GM12892 (cell line): ENCODE results near the gene PSIP1.

Experiments
- POLR2A ChIP-seq: IDR thresholded peaks from 2 replicates; pipeline ENCODE4 v1.6.1; 2011; ENCODE audit warnings: low read depth, low read length, control low read depth
- POLR2AphosphoS5 ChIP-seq: IDR thresholded peaks from 2 replicates; pipeline ENCODE4 v1.6.1; 2011; ENCODE audit warnings: low read depth, low read length, control low read depth
- TAF1 ChIP-seq: IDR thresholded peaks from 2 replicates; pipeline ENCODE4 v1.6.1; 2011; ENCODE audit warnings: low read depth, mild to moderate bottlenecking, control low read depth, low read length, borderline replicate concordance

DNA sequence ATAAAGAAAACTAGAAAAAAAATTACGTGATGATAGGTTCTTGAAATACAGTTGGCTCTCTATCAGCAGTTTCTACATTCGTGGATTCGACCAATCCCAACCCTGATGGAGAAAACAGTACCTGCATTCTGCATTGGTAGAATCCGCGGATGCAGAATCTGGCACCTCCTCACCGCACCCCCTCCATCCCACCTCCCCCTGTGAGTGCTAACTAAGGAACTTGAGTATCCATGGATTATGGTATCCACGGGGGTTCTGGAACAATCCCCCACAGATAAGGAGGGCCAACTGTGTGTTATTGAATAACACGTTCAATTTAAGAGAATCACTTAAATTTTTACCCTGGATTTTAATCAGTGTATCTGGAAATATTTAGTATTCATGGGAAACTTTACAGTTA, 10.5 kb upstream of the PSIP1 start:
- TF ChIP-seq POLR2A (no peak), TAF1 (no peak), POLR2AphosphoS5 (no peak)
